HuH-7.5 (cell line): ENCODE results near the gene APOL1.
A peak's percentile ranks its signal among the peaks of the same experiment; 100 is the strongest.
"Not testable (repeated sequence)": the region's sequence is repeated elsewhere in the genome, so short reads cannot be mapped to it uniquely, and the experiment has no call there.

Experiments used
- DNase-seq: peaks from one replicate; pipeline ENCODE4 v3.0.0; 2011; ENCODE audit warnings: low spot score

The APOL1 gene

DNA sequence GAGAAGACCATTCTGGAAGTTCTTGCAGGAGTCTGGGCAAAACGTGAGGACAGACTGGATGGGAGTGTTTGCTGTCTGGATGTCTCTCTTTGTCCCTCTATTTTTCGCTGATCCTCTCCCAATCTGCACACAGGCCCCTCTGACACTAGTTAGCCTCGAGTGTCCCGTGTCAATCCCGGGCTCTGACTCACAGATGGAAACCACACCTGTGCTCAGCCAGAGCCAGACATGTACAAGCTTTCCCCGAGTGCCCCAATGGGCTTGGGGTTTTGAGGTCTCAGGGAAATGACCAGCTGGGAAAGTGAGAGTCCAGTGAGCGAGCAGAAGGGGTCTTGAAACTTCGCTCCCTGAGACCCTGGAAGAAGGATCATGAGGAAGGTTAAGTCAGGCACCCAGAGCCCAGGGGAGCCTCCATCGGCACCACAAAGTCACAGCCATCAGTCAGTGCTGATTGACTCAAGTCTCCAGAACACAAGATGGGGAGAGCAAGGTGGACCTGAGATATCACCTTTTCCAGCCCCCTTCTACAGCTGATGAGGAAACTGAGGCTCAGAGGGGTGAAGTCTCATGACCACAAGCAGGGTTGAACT is 27.5 kb upstream of the APOL1 start:
- DNase-seq, result no peak

DNA sequence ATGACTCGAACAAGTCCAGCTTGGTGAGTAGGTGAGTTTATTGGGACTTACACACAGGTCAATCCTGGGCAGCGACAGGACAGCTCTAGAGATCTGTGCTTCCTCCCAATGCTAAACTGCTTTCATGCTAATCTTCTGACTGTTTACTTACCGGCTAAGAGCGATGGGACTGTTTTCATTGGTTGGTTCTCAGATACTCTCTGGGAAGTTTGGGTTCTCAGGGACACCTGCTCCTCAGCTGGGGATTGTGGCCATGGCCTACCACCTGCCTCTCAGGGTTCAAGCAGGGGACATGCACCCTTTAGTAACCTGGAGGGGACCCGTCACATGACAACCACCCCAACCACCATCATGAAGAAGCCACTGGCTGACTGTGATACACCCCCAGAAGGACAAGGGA is 26.7 kb upstream of the APOL1 start:
- no peak for DNase-seq

DNA sequence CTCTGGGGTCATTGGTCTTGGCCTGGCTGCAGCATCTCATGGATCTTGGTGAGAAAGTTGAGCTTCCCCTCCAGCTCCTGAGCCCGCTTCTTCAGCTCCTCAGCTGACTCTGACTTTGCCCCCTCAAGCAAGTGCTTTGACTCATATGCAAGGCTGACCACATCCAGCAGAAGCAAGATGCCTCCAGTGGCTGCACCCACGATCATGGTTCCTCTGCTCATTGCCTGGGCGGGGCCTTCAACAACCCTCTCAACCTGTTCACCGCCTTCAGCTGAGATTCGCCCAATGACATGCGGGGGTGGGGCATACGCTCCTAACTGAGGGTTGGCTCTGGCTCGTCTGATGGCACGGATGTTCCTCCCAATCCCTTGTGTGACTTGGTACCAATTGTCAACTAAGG is 25.5 kb upstream of the APOL1 start:
- no peak for DNase-seq

DNA sequence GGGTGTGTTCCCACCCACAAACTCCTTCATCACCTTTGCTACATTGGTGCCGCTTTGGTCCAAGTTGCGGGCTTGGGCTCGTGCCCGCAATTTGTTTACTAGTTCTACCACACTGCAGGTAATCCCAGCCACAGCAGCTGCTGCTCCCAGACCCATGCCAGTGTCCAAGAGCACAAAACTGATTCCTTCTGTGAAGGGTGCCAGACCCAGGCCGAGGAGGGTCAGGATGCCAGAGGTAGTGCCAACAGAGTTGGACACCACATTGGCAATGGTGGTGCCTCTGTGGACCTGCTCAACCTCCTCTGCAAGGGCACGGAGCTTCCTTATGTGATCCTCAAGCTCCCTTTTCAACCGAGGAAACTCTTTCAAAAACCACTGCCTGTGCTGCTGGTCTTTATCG is 25.1 kb upstream of the APOL1 start:
- no peak for DNase-seq

DNA sequence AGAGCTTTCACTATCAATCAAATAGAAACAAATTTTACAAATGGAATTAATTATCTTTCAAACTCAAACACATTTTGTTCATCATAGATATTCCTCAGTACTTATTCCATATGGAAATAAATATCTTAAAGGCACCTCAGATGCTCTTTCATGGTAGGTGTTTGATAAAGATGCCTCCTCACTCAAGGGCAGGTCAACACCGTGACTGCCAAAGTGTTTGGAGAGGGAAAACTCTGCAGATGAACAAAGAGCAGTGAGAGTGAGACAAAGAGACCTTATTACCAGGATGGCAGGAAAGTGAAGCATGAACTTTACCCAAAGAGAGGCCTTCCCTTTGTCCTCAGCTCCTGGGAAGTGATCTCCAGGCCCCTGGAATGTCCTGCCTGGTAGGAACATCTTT is 24.6 kb upstream of the APOL1 start:
- DNase-seq, result not testable (repeated sequence)

DNA sequence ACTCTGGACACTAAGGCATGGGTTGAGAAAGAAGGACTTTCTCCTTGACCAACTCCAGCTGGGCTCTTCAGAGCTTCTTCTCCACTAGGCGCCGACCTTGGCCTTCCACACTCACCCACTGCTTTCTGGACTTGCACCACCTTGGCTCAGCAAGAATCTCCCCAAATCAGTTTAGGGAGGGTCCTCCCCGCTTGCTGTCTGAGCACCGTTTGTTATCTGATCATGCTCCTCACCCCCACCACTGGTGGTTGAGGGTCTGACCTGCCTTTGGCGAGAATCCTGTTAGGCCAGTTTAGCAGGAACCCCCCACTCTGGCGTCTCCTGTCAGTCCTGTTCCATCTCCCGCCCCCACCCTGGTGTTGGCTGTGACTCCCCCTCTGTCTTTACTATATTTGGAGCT is 24.0 kb upstream of the APOL1 start:
- DNase-seq, result no peak

DNA sequence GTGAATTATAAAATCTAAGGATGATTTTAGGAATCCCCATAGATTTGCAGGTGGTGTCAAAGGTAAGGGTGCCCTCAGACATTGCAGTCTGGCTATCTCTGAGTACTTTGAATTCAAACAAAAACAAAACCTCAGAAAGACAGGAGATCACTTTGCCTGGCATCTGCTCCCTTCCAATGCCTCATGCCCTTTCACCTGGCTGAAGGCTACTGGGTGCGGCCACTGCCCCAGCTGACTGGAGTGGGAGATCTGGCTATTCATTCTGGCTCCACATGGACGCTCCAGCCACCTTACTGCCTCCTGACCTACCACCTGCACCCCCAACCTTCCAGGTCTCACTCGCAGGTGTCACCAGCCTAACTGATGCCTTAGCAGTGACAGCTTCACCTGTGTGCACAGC is 23.3 kb upstream of the APOL1 start:
- not testable (repeated sequence) for DNase-seq

DNA sequence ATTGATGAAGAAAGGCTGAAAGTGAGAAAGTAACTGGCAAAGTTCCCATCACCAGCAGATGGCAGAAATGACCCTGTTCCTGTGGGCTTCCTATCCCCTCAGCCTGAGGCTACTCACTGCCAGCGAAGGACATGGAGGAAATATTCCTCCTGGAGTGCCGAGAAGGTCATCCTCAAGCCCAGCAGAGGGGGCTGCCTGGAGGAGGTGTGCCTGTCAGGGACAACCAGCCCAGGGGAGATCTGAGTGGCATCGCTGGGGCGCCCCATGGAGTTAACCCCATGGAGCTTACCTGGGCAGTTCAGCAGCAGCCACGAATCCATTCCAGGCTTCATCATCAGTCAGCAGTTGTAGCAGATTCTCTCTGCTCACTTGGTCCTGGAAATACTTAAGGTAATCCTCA is 21.9 kb upstream of the APOL1 start:
- not testable (repeated sequence) for DNase-seq

DNA sequence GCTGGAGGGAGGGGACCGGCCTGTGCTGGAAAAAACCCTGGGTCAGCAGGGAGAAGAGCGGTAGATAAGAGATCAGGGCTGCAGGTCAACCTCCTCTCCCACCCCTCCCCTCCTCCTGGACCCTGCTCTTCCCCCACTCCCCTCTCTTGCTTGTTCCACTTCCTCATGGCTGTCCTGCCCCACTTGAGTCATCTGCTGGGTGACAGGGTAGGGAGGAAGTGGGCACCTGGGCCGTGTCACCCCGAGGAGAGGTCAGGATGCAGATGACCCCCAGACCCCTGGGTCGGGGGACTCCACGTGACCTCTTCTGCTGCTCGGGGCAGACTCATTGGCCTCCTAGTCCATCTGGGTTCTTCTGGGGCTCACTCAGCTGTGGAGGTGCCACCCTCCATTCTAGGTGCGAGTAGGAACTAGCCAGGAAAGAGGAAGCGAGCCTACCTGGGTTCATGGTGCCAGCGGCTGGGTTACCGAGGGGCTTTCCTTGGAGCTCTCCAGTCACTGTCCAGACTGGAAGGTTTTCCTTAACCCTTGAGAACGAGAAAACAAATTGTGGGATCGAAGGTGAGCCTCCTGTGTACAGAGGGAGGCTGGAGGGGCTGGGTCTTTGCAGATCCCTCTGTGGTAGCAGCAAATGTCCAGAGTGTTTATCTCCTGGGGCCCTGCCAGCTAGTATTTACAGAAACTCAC is 20.1 kb upstream of the APOL1 start:
- no peak for DNase-seq

DNA sequence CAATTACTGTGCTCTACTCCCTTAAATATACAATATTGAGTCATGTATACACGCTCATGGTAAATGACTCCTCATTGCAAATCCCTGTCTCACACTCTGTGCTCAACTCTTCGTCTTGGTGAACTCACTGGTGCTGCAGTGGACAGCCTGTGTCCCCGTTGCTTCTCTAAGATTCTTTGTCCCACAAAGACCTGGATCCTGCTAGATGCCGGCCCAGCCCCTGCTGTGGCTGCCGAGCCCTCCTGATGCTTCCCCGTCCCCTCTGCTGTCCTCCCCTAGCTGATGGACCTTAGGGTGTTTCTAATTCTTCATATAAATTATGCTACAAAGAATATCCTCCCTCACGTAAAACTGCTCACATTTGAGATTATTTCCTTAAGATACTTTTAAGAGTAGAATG is 19.1 kb upstream of the APOL1 start:
- no peak for DNase-seq

DNA sequence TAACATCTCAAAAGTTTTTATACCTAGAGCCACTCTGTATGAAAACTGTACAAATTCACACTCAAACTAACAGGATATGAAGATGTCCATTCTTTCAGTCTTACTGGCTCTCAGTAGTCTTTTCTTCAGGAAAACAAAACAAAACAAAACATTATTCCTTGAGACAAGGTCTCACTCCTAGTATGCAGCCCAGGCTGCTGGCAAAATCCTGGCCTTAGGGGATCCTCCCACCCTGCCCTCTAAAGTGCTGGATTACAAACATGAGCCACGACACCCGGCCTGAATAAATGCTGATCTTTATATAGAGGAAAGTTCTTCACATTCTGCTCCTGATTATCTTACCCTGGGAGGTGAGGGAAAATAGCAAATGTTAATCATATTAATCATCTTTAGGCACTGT is 18.7 kb upstream of the APOL1 start:
- no peak for DNase-seq

DNA sequence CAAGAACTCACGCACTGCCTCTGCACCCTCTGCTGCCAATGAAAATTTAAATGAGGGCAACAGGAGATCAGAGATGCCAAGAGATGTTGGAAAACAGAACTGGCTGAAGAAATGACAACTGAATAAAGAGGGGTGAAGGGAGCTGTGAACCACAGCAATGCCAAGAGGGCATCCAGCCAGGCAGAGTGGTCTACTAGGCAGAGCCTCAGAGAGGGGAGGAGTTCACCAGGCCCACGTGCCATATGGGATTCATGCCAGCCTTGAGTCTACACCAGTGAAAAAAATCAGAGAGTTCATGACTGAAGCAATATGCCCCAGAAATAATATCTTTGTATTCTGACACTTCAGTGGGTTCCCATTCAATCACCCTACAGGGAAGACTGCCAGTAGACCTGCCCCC is 18.0 kb upstream of the APOL1 start:
- no peak for DNase-seq

DNA sequence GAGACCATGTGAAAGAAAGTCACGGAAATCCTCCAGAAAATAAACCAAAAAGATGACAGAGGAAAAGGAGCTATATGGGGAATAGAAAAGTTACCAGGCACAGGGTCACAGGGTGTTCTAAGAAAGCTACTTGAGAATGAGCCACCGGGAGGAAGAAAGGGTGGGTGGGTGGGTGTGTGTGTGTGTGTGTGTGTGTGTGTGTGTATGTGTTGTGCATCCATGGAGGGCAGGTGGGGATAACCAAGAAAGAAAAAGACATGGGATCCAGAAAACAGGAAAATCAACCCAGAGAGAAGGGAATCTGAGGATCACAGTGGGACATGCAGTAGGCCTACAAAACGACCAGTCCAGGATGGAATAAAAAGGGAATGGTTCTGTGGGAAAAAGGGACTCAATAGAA is 17.3 kb upstream of the APOL1 start:
- no peak for DNase-seq

DNA sequence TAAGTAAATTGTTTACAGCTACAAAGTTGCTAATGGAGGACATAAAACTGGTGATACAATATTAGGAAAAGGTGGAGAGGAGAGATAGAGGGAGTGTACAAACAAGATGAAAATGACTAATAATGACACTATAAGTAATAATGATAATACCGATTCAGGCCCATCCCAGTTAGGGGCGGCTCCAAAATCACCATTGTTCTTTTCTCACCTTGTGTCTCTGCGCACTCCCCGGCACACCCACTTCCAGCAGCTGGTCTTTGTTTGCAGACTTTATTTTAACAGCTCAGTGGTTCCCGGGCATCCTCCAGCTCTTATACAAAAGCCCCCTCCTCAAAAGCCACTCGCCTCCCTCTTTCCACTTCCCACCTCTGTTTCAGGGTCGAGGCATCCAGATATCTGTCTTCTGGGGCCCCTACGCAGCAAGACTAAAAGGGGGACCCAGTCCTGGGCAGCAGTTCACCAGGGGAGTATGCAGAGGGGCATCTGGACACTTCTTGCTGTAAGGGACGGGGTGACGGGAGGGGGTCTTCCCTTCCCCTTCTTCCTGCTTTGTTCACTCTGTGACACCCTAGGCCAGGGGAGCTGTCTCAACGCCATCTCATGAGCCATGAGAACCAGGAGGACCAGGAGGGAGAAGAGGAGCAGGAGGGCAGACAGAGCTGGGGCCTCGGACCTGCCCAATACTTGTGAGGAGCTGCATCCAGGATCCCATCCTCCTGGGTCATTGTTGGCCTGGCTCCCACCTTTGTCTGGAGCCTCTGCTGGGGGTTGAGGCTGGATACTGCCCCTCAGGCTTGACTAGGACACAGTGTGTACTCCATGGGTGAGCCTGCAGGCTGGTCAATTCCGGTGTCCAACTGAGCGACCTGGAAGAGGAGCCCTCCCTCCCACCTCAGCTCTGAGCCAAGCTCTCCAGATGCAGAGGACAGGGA is 16.3 kb upstream of the APOL1 start:
- DNase-seq, result no peak

DNA sequence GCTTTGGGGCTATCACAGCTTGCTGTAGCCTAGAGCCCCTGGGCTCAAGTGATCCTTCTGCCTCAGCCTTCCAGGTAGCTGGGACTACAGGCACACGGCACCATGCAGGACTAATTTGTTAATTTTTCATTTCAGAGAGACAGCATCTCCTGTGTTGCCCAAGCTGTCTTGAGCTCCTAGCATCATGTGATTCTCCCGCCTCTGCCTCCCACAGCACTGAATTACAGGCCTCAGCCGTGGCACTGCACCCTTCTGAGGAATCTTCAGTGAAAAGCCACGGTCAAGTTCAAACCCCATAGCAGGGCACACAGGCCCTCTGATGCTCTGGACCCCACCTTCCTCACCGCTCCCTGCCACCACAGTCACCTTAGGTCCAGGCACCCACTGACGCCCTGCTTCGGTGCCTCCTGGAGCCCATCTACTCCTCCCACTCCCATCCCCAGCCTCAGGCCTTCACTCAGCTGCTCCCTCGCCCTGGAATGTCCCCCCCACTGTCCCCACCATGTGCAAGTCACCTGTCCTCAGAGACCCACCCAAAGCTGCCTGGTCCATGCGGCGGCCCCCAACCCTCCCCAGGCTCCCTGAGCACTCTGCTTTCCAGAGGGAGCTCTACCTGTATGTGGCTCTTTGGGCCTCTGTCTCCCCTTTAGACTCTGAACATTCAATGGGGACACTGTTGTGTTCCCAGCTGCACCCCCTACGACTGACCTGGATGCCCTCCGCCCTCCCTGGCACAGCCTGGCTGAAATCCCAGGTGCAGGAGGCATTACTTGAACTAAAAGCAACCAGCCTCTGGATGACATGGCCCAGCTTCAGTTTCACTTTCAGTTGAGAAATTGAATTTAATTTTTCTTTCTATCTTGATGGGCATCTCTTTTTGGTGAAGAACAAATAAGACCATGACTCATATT is 15.2 kb upstream of the APOL1 start:
- no peak for DNase-seq

DNA sequence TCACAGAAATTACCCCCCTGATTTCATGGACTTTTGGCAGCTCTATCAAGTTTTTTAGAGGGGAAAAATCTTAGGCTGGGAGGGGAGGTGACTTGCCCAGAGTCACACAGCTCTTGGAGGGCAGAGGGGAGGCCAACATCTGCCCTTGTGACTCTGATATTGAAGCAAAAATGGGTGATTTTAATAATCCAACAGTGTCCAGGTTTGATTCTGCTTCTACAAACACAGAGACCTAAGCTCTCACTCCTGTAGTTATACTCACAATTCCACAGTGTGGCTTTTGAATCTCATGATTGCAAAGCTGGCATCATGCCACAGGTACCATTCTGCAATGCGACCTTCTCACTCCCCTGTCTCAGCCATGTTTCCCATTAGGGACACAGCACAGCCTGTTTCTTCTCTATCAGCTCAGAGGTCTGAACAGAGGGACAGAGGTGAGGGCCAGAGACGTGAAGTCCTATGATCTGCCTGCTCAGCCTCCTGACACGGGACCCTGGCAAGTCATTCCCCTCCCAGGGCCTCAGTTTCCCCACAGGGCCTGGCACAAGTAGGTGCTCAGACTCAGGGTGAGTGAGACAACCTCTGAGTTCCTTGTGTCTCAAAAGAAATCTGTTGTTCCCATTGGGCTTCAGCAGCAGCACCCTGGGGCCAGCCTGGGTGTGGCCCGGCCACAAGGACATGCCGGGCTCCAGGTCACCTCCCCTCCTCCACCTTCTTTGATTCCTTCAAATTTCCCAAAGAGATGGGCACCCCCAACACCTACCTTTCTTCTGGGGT is 14.4 kb upstream of the APOL1 start:
- no peak for DNase-seq

DNA sequence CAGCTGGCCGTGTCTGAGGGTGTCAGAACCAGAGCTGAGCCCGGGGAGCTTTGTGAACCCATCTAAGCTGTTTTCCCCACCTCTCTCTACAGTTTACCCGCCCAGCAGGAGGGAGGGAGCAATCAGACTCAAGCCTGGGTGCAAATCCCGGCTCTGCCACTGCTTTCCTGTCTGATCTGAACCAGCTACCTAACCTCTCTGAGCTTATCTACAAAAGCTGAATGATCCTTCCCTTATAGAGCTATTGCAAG is 13.9 kb upstream of the APOL1 start:
- DNase-seq, result no peak

DNA sequence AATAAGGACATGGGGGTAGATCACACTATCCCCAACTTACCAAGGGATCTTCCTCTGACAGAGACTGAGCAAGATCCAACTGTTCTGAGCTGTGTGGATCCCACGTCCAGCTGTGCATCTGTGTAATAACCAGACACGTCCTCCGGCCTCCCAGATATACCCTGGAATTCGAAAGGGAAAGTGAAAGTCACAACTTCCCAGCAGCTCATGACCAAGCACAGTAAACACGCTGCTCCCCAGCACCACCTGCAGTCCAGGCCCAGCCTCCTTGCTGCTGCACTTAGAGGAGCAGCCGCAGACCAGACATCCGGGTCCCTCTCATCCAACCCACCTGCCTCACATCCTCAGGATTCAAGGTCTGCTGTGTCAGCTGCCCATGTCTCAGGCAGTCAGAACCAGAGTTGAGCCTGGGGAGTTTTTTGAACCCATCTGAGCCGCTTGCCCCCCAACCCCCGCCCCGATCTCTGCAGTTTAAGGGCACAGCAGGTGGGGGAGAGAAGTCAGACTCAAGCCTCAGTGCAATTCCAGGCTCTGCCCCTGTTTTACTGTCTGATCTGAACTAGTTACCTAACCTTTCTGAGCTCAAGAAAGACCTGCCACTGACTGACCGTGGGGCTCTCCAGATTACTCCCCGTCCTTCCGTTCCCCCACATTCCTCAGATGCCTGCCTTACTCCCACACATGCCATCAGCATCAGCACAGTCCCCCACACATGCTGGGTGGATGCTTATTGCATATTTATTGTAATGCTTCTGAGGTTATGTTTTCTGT is 13.3 kb upstream of the APOL1 start, which contains the start of gene APOL2:
TSS of gene APOL2 (minus strand) at position 127 of the 771 bp plus-strand sequence. CDS start 6,365 bp downstream, outside the sequence.
- DNase-seq, result peak; percentile 79

DNA sequence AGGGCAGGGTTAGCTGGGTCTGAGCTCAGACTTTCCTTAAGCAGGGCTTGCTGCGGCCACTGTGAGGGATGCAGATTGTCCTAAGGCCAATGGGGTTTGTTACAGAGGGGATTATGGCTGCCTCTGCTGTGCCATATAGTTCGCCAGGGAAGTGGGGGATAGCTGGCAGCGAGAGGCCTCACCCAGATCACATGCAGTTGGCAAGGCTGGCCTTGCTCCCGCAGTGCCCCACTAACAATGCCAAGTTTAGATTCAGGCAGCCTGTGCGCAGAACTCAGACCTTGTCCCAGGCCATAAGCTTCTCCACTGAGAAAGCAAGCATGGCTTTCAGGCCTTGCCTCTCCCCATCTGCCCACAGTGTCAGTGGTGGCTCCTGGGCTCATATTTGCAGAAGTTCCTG is 8.9 kb upstream of the APOL1 start:
- DNase-seq, result no peak

DNA sequence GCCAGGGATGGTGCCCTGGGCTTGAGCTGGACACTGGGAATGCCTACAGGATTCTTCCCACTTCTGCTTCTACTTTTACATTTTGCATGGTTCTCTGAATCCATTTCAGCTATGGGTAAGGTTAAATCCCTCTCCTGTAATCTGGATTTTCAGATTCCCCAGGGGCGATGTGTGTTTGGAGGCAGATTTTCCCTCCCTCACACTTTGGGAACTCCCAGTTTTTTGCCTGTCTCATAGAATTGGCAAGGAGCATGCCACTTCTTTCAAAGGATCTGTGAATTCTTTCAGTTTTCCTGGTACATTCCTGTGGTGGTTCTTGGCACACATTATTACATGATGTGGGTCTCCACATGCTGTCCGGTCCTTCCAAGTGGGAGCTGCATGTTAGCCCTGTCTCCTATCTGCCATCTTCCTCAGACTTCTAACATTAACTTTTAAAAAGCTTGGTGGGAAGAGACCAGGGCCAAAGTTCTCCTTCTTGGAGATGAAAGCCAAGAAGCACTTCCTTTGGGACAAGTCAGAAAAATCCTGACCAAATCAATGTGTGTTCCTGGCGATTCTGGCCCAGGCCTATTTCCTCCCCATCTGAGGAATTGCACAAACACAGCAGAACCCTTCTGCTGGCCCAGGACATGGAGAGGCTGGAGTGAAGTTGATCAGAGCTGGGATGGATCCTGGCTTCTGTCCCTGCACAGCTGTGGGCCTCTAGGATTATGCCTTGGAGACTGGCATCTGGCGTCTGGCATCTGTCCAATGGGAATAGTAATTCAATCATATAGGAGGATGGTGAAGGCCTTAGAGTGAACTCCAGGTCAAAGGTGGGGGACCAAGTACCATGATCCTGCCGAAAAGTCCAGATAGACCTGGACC is 8.2 kb upstream of the APOL1 start:
- DNase-seq, result no peak
